Vagina (tissue), 2 donors: Measurements from ENCODE around the gene BCKDHA. TPM values are rescaled to one million over a fixed set of nuclear protein-coding genes. Genes with fewer than 3 reads are reported as not detected.
A peak's percentile ranks its signal among the peaks of the same experiment; 100 is the strongest.
"Not testable (repeated sequence)": the region's sequence is repeated elsewhere in the genome, so short reads cannot be mapped to it uniquely, and the experiment has no call there.

Experiments used
- DNase-seq, 2 donors: peaks; one replicate each; pipeline ENCODE4 v3.0.0-alpha.2; 2017; ENCODE audit errors: extremely low spot score in 2 of 2
- H3K27ac ChIP-seq: fragments of 200-600 bp; sonication (generic); one replicate; pipeline ENCODE4 v1.5.1; 2019
- H3K27me3 ChIP-seq: fragments of 200-600 bp; sonication (generic); one replicate; pipeline ENCODE4 v1.5.1; 2019
- H3K36me3 ChIP-seq, 2 donors: fragments of 200-600 bp; sonication (generic); one replicate each; pipeline ENCODE4 v1.5.1; 2017 to 2019
- H3K4me1 ChIP-seq: fragments of 200-600 bp; sonication (generic); one replicate; pipeline ENCODE4 v1.5.1; 2019
- H3K4me3 ChIP-seq, 2 donors: fragments of 200-600 bp; sonication (generic); 1 replicate in 1 of 2; 2 replicates in 1 of 2; pipeline ENCODE4 v1.5.1; 2016 to 2019
- H3K9me3 ChIP-seq: fragments of 200-600 bp; sonication (generic); one replicate; pipeline ENCODE4 v1.5.1; 2019
- POLR2A ChIP-seq, 2 donors: fragments of 450-650 bp; IDR thresholded peaks; one replicate each; pipeline ENCODE4 v1.6.1; 2017; ENCODE audit warnings: antibody characterized with exemption in 2 of 2, mild to moderate bottlenecking in 2 of 2, moderate library complexity in 2 of 2
- POLR2AphosphoS5 ChIP-seq, 2 donors: sonication (generic); formaldehyde crosslinking; IDR thresholded peaks; one replicate each; pipeline ENCODE4 v1.9.0; 2017; ENCODE audit warnings: antibody characterized with exemption in 2 of 2, mild to moderate bottlenecking in 2 of 2, low read depth in 1 of 2; ENCODE audit not compliant: insufficient read depth in 1 of 2
- intact Hi-C: fragments of 100-400 bp; cut with DNase I; formaldehyde crosslinking; loops from one replicate; pipeline ENCODE4 v1.15.1; 2023
- total RNA-seq: library from RNA; depleted of rRNA; stranded (reverse); fragments of >200 nt; gene quantifications from one replicate; pipeline ENCODE4 v1.2.3, GENCODE V29; 2016
- TF ChIP-seq, protein P1 (sequence below), 3 experiments: fragments of 450-650 bp in 2 of 3; fragments of 200-600 bp in 1 of 3; sonication (generic) in 1 of 3; IDR thresholded peaks; one replicate each; pipeline ENCODE4 v1.5.1; 2017 to 2019; ENCODE audit warnings: antibody characterized with exemption in 3 of 3, mild to moderate bottlenecking in 2 of 3, moderate library complexity in 2 of 3

Gene BCKDHA
- total RNA-seq, 1 donor from 2014 or later = 68.5 TPM

DNA sequence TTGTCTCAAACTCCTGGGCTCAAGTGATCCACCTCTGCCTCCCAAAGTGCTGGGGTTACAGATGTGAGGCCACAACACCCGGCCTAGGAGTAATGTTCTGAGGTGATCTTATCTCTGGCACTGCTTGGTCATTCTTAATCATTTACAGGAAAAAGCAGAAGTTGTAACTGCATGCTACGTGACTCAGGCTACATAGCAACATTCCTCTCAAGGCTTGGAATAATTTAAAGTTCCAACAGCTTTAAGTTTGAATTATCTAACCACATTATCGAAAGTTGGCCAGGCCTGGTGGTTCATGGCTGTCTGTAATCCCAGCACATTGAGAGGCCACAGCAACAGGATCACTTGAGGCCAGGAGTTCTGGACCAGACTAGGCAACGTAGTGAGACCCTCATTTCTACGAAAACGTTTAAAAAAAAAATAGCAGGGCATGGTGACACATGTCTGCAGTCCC lies 29.7 kb upstream of the BCKDHA start:
- H3K36me3 ChIP-seq = no peaks in the 10 kb centered on the region
- H3K4me3 ChIP-seq = no peak overlapping the region
- intact Hi-C loops = no loop called here
- H3K9me3 ChIP-seq = no peaks in the 10 kb centered on the region
- H3K4me1 ChIP-seq = peaks cover 23% of the 10 kb centered on the region
- H3K27ac ChIP-seq = no peak overlapping the region
- TF ChIP-seq POLR2A (IDR thresholded peaks at IDR 0.05) (no peak), POLR2AphosphoS5 (IDR thresholded peaks at IDR 0.05; ENCODE audit: insufficient read depth in 1 of 2, low read depth in 1 of 2) (no peak)
- TF ChIP-seq, protein P1, sequence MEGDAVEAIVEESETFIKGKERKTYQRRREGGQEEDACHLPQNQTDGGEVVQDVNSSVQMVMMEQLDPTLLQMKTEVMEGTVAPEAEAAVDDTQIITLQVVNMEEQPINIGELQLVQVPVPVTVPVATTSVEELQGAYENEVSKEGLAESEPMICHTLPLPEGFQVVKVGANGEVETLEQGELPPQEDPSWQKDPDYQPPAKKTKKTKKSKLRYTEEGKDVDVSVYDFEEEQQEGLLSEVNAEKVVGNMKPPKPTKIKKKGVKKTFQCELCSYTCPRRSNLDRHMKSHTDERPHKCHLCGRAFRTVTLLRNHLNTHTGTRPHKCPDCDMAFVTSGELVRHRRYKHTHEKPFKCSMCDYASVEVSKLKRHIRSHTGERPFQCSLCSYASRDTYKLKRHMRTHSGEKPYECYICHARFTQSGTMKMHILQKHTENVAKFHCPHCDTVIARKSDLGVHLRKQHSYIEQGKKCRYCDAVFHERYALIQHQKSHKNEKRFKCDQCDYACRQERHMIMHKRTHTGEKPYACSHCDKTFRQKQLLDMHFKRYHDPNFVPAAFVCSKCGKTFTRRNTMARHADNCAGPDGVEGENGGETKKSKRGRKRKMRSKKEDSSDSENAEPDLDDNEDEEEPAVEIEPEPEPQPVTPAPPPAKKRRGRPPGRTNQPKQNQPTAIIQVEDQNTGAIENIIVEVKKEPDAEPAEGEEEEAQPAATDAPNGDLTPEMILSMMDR (IDR thresholded peaks at IDR 0.05) = no peak
- DNase-seq = no peak
- no peaks in the 10 kb centered on the region for H3K27me3 ChIP-seq

DNA sequence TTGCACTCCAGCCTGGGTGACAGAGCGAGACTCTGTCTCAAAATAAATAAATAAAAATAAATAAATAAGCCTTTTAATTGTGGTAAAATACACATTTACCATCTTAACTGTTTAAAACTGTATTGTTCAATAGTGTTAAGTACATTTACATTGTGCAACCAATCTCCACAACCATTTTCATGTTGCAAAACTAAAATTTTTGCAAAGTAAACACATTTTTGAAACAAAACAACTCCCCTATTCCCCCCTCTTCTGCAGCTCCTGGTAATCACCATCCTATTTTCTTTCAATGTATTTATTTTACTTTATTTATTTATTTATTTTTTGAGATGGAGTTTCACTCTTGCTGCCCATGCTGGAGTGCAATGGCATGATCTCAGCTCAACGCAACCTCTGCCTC lies 27.8 kb upstream of the BCKDHA start:
- Histone ChIP-seq H3K36me3 (no peaks in the 10 kb centered on the region), H3K9me3 (no peaks in the 10 kb centered on the region), H3K4me1 (peaks cover 25% of the 10 kb centered on the region), H3K4me3 (no peak overlapping the region), H3K27ac (no peak overlapping the region), H3K27me3 (no peaks in the 10 kb centered on the region)
- no peak for TF ChIP-seq POLR2AphosphoS5 (IDR thresholded peaks at IDR 0.05; ENCODE audit: insufficient read depth in 1 of 2, low read depth in 1 of 2)
- TF ChIP-seq POLR2A (IDR thresholded peaks at IDR 0.05) = no peak
- TF ChIP-seq, protein P1 (IDR thresholded peaks at IDR 0.05) = no peak
- no peak for DNase-seq
- intact Hi-C loops = no loop called here

DNA sequence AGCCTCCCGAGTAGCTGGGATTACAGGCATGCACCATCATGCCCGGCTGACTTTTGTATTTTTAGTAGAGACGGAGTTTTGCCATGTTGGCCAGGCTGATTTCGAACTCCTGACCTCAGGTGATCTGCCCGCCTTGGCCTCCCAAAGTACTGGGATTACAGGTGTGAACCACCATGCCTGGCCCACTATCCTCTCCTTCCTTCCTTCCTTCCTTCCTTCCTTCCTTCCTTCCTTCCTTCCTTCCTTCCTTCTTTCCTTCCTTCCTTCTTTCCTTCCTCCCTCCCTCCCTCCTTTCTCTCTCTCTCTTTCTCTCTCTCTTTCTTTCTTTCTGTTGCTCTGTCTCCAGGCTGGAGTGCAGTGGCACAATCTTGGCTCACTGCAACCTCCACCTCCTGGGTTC lies 26.5 kb upstream of the BCKDHA start:
- H3K36me3 ChIP-seq, H3K9me3 ChIP-seq, DNase-seq, intact Hi-C loops, H3K27ac ChIP-seq, H3K4me3 ChIP-seq, H3K27me3 ChIP-seq: not testable (repeated sequence)
- H3K4me1 ChIP-seq = peaks cover 30% of the 10 kb centered on the region

DNA sequence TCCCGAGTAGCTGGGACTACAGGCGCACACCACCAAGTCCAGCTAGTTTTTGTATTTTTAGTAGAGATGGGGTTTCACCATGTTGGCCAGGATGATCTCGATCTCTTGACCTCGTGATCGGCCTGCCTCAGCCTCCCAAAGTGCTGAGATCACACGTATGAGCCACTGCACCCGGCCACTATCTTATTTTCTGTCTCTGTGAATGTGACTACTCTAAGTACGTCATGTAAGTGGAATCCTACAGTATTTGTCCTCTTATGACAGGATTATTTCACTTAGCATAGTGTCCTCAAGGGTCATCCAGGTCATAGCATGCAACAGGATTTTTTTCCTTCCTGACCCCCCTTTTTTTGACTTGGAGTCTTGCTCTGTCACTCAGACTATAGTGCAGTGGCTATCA lies 26.1 kb upstream of the BCKDHA start:
- intact Hi-C loops = no loop called here
- Histone ChIP-seq H3K27me3 (no peaks in the 10 kb centered on the region), H3K36me3 (no peaks in the 10 kb centered on the region), H3K9me3 (no peaks in the 10 kb centered on the region), H3K4me1 (peaks cover 34% of the 10 kb centered on the region), H3K4me3 (no peak overlapping the region), H3K27ac (no peak overlapping the region)
- no peak for DNase-seq
- TF ChIP-seq POLR2AphosphoS5 (IDR thresholded peaks at IDR 0.05; ENCODE audit: insufficient read depth in 1 of 2, low read depth in 1 of 2) (no peak), POLR2A (IDR thresholded peaks at IDR 0.05) (no peak)
- TF ChIP-seq, protein P1 (IDR thresholded peaks at IDR 0.05) = no peak

DNA sequence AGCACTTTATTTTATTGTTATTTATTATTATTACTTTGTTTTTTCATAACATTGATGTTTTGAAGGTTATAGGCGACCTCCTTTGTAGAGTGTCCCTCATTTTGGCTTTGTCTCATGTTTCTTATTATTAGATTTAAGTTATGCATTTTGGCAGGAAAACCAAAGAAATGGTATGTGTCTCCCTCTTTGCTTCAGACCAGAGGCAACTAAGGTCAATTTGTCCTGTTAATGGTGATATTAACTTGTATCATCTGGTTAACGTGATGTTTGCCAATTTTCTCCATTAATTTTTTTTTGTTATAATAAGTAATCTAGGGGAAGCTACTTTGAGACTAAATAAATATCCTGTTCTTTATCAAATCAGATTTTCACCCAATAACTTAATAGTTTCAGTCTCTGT lies 25.1 kb upstream of the BCKDHA start:
- no peak for DNase-seq
- Histone ChIP-seq H3K27ac (no peak overlapping the region), H3K9me3 (no peaks in the 10 kb centered on the region), H3K36me3 (no peaks in the 10 kb centered on the region), H3K4me1 (peaks cover 40% of the 10 kb centered on the region), H3K27me3 (no peaks in the 10 kb centered on the region), H3K4me3 (no peak overlapping the region)
- intact Hi-C loops = no loop called here
- TF ChIP-seq POLR2AphosphoS5 (IDR thresholded peaks at IDR 0.05; ENCODE audit: insufficient read depth in 1 of 2, low read depth in 1 of 2) (no peak), POLR2A (IDR thresholded peaks at IDR 0.05) (no peak)
- TF ChIP-seq, protein P1 (IDR thresholded peaks at IDR 0.05) = no peak

DNA sequence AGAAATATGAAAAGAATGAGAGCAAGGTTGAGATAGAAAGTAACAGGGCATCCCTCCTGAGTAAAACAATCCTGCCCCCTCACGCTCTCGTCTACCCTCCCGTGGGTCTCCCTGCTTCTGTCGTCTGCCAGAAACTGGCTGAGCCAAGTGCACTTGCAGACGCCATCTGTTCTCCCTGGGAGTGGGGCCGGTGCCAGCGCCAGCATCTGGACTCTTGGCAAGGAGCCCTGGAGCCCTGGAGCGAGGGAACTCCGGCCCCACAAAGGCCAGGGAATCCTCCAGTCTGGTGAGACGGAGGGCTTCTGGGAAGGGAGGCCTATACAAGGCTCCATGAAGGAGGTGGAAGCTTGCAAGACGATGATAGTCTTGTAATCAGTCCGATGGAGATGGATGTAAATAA lies 23.6 kb upstream of the BCKDHA start:
- no peak for DNase-seq

More for the DNA sequence above, 23.6 kb upstream of the BCKDHA start:
- TF ChIP-seq, protein P1 (IDR thresholded peaks at IDR 0.05) = no peak
- TF ChIP-seq POLR2AphosphoS5 (IDR thresholded peaks at IDR 0.05; ENCODE audit: insufficient read depth in 1 of 2, low read depth in 1 of 2) (peak in 1 of 2 donors; percentile 79), POLR2A (IDR thresholded peaks at IDR 0.05) (no peak)
- Histone ChIP-seq H3K36me3 (no peaks in the 10 kb centered on the region), H3K9me3 (no peaks in the 10 kb centered on the region), H3K4me1 (peaks cover 36% of the 10 kb centered on the region), H3K4me3 (no peak overlapping the region), H3K27ac (peak overlapping the region; percentile 5), H3K27me3 (no peaks in the 10 kb centered on the region)
- intact Hi-C loops = no loop called here
